Dermis microvascular lymphatic vessel endothelial cell (primary cell): ENCODE results near the gene SMPX. TPM values are rescaled to one million over a fixed set of nuclear protein-coding genes. Genes with fewer than 3 reads are reported as not detected.
A peak's percentile ranks its signal among the peaks of the same experiment; 100 is the strongest.

Source experiments
- DNase-seq, 2 donors: peaks; one replicate each; pipeline versions ENCODE4 v3.0.0 to v3.0.0-alpha.2; 2010; ENCODE audit warnings: low read depth in 2 of 2
- total RNA-seq: library from RNA; depleted of rRNA; stranded (reverse); fragments of >200 nt; gene quantifications from 2 replicates; pipeline ENCODE4 v1.2.1, GENCODE V29; 2014

The SMPX gene
- total RNA-seq, 1 donor from 2014 or later: not detected

- peak; percentile 54 to 89 for DNase-seq
Measured at GRCh38 chrX:21744721-21745120, 13.2 kb downstream of the SMPX start.

GRCh38 chrX:21744060-21744459 lies 13.9 kb downstream of the SMPX start:
- DNase-seq: no peak

DNA sequence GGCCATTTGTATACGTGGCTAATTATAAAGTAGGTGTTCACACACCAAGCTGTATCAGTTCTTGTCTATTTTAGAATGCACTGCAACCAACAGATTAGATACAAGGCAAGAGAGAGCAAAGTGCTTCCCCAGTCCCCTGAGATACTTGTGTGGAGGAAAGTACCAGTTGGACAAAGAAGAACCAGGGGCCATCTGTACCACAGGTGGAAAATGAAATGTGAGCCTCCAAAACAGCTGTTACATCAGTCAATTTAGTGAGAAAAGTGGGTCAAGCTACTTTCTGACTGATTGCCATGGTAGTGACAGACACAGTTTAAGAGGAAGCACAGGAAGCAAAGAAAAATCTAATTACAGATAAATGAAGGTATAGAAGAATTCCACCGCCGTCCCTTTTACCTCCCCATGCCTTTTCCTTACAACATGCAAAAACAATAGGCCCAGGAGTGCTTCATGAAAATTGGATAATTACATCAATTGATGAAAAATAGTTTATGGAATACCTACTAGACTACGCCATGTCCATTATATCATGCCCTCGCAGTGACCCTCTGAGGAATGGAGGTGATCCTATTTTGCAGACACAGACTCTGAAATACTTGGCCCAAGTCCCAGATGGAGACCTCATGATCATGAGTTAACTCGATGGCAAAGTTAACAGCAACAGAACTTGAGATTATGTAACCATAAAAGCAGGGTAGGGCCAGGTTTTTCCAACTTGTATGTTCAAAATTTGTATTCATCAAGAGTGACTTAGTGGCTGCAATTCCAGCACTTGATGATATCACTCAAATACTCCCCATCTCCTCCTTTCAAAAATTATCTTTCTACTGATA lies 15.8 kb downstream of the SMPX start:
- peak in 1 of 2 donors; percentile 21 for DNase-seq

GRCh38 chrX:21741364-21741763 lies 16.6 kb downstream of the SMPX start:
- DNase-seq: no peak

GRCh38 chrX:21740329-21741274 lies 17.3 kb downstream of the SMPX start:
- DNase-seq: peak in 1 of 2 donors; percentile 8

DNA sequence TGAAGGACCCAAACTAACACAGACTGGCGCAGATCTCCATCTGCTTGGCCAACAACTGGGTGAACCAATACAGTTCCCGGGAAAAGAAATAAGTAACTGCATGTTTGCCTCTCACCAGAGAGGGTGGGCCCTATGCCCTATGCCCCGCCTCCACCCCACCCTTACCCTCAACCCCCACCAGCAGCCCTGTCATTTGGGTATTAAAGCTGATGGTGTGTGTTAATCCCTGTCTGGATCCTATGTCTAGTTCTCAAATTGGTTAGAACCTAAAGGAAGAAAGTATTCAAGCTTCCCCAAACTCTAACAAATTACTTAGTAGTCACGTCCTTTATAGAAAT lies 19.0 kb downstream of the SMPX start:
- DNase-seq: no peak

DNA sequence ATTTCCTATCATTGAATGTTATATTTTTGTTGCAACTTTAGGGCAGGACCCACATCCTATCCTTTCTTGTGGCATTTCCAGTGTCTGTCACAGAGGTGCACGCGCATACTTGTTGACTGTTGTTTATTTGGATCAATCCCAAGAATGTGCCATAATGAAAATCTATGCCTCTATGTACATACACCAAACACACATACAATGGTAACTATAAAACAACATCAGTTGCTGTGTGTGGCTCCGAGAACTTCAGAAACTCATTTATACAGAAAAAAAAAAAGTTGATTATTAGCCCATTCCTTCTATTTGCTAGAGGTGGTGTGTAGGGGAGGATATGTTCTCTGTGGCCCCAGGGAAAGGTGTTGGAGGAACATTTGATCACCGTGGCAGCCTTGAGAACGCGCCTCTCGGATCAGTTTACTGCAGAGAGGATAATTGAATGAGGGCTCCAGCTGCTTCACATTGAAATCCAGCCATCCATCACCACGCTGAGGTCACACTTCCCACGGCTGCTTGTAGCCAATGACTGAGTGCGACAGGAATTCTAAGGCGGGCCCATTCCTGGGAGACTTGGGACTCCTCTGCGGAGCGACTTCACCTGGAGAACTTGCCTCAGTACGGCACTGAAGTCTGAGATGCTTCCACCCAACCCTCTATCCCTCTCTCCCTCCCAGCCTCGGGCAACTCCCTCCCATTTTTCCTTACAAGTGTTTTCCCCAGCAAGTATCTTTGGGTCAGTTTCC lies 19.5 kb downstream of the SMPX start:
- DNase-seq: peak in 1 of 2 donors; percentile 6

GRCh38 chrX:21735768-21736127 lies 22.2 kb downstream of the SMPX start:
- DNase-seq: no peak

GRCh38 chrX:21735038-21735767 lies 22.7 kb downstream of the SMPX start:
- DNase-seq: no peak

- DNase-seq: no peak
Measured at GRCh38 chrX:21734175-21734574, 23.7 kb downstream of the SMPX start.

DNA sequence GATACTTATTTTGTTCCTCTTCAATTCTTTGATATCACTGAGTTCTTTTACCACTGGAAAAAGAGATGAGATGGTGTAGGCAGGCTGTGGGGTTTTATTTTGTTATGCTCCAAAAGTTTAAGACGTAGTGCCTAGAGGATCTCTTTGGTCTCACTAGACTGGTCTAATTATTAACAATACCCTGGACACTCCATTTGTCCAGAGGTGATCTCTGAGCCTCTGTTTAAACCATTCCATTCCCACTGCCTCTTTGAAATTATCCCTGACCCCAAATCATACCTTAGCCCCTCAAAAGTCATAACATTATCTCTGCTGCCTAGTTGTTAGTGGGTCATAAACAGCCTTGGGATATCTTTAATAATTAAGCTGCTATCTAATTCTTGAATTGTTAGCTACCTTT lies 24.2 kb downstream of the SMPX start:
- DNase-seq: no peak

- DNase-seq: no peak
Measured at GRCh38 chrX:21730026-21730425, 27.9 kb downstream of the SMPX start.

- no peak for DNase-seq
Measured at GRCh38 chrX:21728276-21728968, 29.5 kb downstream of the SMPX start.

DNA sequence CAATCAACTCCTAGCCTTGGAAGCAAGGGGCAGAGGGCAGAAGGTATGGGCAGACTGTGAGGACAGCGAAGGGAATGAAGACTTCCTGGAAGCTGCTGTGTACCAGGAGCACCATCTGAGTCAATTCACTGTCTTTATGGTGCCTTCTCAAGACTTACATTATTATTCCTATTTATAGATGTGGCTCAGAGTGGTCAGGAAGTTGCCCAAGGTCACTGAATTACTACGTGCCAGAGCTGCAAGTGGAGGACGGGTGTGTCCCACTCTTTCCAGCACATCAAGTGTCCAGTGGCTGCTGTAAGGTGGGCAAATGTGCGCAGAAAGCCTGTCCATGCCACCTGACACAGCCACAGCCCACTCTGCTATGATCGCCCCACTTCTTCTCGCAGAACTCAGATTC lies 32.0 kb downstream of the SMPX start:
- DNase-seq: no peak

GRCh38 chrX:21725496-21725895 lies 32.4 kb downstream of the SMPX start:
- DNase-seq: peak in 1 of 2 donors; percentile 20

- DNase-seq: no peak
Measured at GRCh38 chrX:21723814-21724213, 34.1 kb downstream of the SMPX start.

DNA sequence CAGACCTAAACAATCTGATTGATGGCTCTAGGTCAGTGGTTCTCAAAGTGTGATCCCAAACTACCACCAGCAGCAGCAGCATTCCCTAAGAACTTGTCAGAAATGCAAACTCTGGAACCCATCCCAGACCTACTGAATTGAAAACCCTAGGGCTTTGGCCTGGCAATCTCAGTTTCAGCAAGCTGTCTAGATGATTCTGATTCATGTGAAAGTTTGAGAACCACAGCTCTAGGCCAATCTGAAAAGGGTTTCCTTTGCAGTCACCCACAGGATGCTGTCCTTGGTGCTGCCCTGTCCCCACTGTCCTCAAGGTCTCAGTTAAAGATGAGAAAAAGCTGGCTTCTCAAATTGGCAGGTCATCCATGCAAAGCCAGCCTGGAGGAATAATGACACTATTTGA lies 34.8 kb downstream of the SMPX start:
- DNase-seq: peak in 1 of 2 donors; percentile 2

DNA sequence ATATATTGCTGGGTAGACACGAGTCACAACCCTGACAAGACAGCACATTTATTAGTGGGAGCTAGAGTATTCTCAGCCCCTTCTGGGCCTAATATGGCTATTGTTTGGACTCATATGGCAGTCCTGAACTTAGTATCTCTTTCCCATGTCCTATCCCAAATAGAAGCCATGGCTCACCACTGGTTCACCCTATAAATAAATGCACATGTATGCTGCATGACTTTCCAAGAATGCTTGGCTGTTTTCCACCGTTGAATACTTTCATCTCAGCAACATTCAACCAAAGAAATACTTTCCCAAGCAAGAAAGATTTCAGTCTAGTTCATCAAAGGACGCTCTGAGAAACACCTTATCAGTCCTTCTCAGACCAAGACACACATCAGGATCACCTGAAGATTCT lies 36.7 kb downstream of the SMPX start:
- DNase-seq: no peak

DNA sequence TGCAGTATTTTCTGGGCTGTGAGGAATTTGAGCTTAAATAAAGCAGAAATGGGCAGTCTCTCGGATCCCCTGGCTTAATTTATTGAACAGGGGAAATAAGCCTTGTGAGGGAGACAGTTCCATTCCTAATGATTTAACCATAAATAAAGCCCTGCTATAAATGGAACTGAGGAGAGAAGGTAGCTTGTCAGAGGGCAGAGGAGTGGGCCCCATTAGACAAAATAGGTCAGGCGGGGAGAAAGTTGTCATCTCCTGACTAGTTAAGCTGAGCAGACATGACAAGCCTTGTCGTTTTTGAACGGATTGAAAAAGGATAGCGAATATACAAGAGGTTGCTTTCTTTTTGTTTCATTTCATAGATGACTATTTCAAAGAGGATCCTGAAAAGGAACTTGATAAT lies 39.3 kb downstream of the SMPX start:
- no peak for DNase-seq

GRCh38 chrX:21717802-21718201 lies 40.1 kb downstream of the SMPX start:
- no peak for DNase-seq

- DNase-seq: no peak
Measured at GRCh38 chrX:21715825-21716224, 42.1 kb downstream of the SMPX start.
